ENCODE data around the gene TM2D3.

Gene TM2D3

GRCh38 chr15:101623367-101624304, 28.5 kb downstream of the TM2D3 start:
- DNase-seq (ENCODE audit: low spot score): no peak

- DNase-seq (ENCODE audit: low spot score): no peak
Measured at GRCh38 chr15:101621961-101622360, 30.2 kb downstream of the TM2D3 start.

- no peak for DNase-seq (ENCODE audit: low spot score)
Measured at GRCh38 chr15:101620671-101621070, 31.5 kb downstream of the TM2D3 start.

GRCh38 chr15:101619615-101619865, 32.6 kb downstream of the TM2D3 start:
- no peak for DNase-seq (ENCODE audit: low spot score)

- DNase-seq (ENCODE audit: low spot score): no peak
Measured at GRCh38 chr15:101618851-101619614, 33.1 kb downstream of the TM2D3 start.

- no peak for DNase-seq (ENCODE audit: low spot score)
Measured at GRCh38 chr15:101618076-101618475, 34.1 kb downstream of the TM2D3 start.

GRCh38 chr15:101617390-101617965, 34.7 kb downstream of the TM2D3 start:
- DNase-seq (ENCODE audit: low spot score): no peak

- no peak for DNase-seq (ENCODE audit: low spot score)
Measured at GRCh38 chr15:101615986-101616848, 36.0 kb downstream of the TM2D3 start.

GRCh38 chr15:101615414-101615985, 36.7 kb downstream of the TM2D3 start:
- DNase-seq (ENCODE audit: low spot score): no peak

- DNase-seq (ENCODE audit: low spot score): no peak
Measured at GRCh38 chr15:101614761-101615160, 37.4 kb downstream of the TM2D3 start.

- no peak for DNase-seq (ENCODE audit: low spot score)
Measured at GRCh38 chr15:101614001-101614585, 38.1 kb downstream of the TM2D3 start.

- DNase-seq (ENCODE audit: low spot score): no peak
Measured at GRCh38 chr15:101613130-101614000, 38.8 kb downstream of the TM2D3 start.

GRCh38 chr15:101612676-101613075, 39.5 kb downstream of the TM2D3 start:
- DNase-seq (ENCODE audit: low spot score): no peak

- no peak for DNase-seq (ENCODE audit: low spot score)
Measured at GRCh38 chr15:101611580-101612299, 40.4 kb downstream of the TM2D3 start.

- DNase-seq (ENCODE audit: low spot score): no peak
Measured at GRCh38 chr15:101611007-101611406, 41.2 kb downstream of the TM2D3 start.

- DNase-seq (ENCODE audit: low spot score): no peak
Measured at GRCh38 chr15:101610611-101611000, 41.6 kb downstream of the TM2D3 start.

GRCh38 chr15:101609742-101610610, 42.2 kb downstream of the TM2D3 start:
- DNase-seq (ENCODE audit: low spot score): no peak

GRCh38 chr15:101608201-101608600, 44.0 kb downstream of the TM2D3 start:
- DNase-seq (ENCODE audit: low spot score): no peak

- DNase-seq (ENCODE audit: low spot score): no peak
Measured at GRCh38 chr15:101607108-101607507, 45.1 kb downstream of the TM2D3 start.

All from activated CD4-positive, alpha-beta T cell treated with anti-CD3 and anti-CD28 coated beads, Interleukin-2, Interleukin-4, amounts not matched to agents 100 ng/mL and 50 ng/mL, durations not matched to agents 16 hours and 8 hours (primary cell).